K562 (cell line): ENCODE results near the gene CFAP20DC. TPM values are rescaled to one million over a fixed set of nuclear protein-coding genes. Genes with fewer than 3 reads are reported as not detected.

ENCODE experiments used
- ADNP ChIP-seq: fragments of 200-800 bp; sonication (Bioruptor generic); IDR thresholded peaks from 2 replicates; pipeline ENCODE4 v1.6.1; 2016; ENCODE audit warnings: missing genetic modification characterization, missing compliant biosample characterization
- ARID1B ChIP-seq: fragments of 450-650 bp; IDR thresholded peaks from 2 replicates; pipeline ENCODE4 v1.6.1; 2016; ENCODE audit warnings: antibody characterized with exemption, mild to moderate bottlenecking, inconsistent platforms
- BMI1 ChIP-seq: fragments of 150-350 bp; IDR thresholded peaks from 2 replicates; pipeline ENCODE4 v1.6.1; 2014; ENCODE audit warnings: low read length
- DLX4 ChIP-seq: fragments of 250-450 bp; sonication (Bioruptor Pico); IDR thresholded peaks from 2 replicates; pipeline ENCODE4 v1.6.1; 2021; ENCODE audit warnings: mild to moderate bottlenecking
- E2F5 ChIP-seq: sonication (generic); formaldehyde crosslinking; IDR thresholded peaks from 2 replicates; pipeline ENCODE4 v1.8.0; 2022; ENCODE audit warnings: mild to moderate bottlenecking, missing genetic modification reagents
- FOSL1 ChIP-seq: fragments of 200-800 bp; sonication (Bioruptor generic); conservative IDR thresholded peaks from 2 replicates; pipeline ENCODE4 v1.6.1; 2016; ENCODE audit warnings: missing genetic modification characterization, missing compliant biosample characterization
- GTF2F1 ChIP-seq: IDR thresholded peaks from 2 replicates; pipeline ENCODE4 v1.6.1; 2011; ENCODE audit warnings: low read depth, low read length, improper control_type of control experiment
- NFE2L1 ChIP-seq: fragments of 450-650 bp; IDR thresholded peaks from 2 replicates; pipeline ENCODE4 v1.6.1; 2016; ENCODE audit warnings: missing genetic modification characterization, low read depth, mild to moderate bottlenecking, missing compliant biosample characterization, moderate library complexity, borderline replicate concordance
- NR2C2 ChIP-seq, 2 experiments: fragments of 200-800 bp in 1 of 2; sonication (Bioruptor generic) in 1 of 2; sonication (generic) in 1 of 2; formaldehyde crosslinking in 1 of 2; IDR thresholded peaks; 2 replicates each; pipeline versions ENCODE4 v1.6.1 to v1.8.0; 2016 to 2022; ENCODE audit warnings: mild to moderate bottlenecking in 1 of 2, missing compliant biosample characterization in 1 of 2, missing genetic modification characterization in 1 of 2, missing genetic modification reagents in 1 of 2
- PTBP1 ChIP-seq: fragments of 200-400 bp; formaldehyde crosslinking; IDR thresholded peaks from 2 replicates; pipeline ENCODE4 v1.6.1; 2017; ENCODE audit warnings: low read depth, low read length
- SIRT6 ChIP-seq: IDR thresholded peaks from one replicate; pipeline ENCODE4 v1.6.1; 2012; ENCODE audit warnings: low read depth, mild to moderate bottlenecking, control low read depth, inconsistent platforms, low read length, moderate library complexity
- SRSF3 ChIP-seq: fragments of 200-400 bp; formaldehyde crosslinking; IDR thresholded peaks from 2 replicates; pipeline ENCODE4 v1.6.1; 2016; ENCODE audit warnings: mild to moderate bottlenecking, low read length, moderate library complexity; ENCODE audit not compliant: insufficient read depth
- ZNF165 ChIP-seq: fragments of 250-450 bp; sonication (Bioruptor Pico); IDR thresholded peaks from 2 replicates; pipeline ENCODE4 v1.4.0; 2020; ENCODE audit warnings: borderline replicate concordance
- ZNF274 ChIP-seq: IDR thresholded peaks from 2 replicates; pipeline ENCODE4 v1.6.1; 2011; ENCODE audit warnings: low read depth, mild to moderate bottlenecking, low read length, moderate library complexity, borderline replicate concordance
- ZNF280B ChIP-seq: fragments of 250-450 bp; sonication (Bioruptor Pico); IDR thresholded peaks from 2 replicates; pipeline ENCODE4 v1.5.1; 2021; ENCODE audit warnings: mild to moderate bottlenecking
- polyA plus RNA-seq, 8 experiments: library from polyadenylated mRNA; depleted of rRNA in 4 of 8; stranded (reverse) in 5 of 8; unstranded in 3 of 8; fragments of >200 nt; fragmentation: Nextera tagmentation in 2 of 8; fragmentation: Illumina TruSeq in 1 of 8; extraction: Ambion mirVana in 2 of 8; extraction: Trizol in 1 of 8; gene quantifications; 2 replicates each; pipeline versions ENCODE4 v1.2.1 to v1.2.3, GENCODE V29; 2011 to 2014; ENCODE audit warnings: inconsistent platforms in 1 of 8, missing spikeins in 1 of 8
- total RNA-seq, 7 experiments: library from RNA; depleted of rRNA in 6 of 7; stranded (reverse); fragments of >200 nt in 6 of 7; fragmentation: Illumina TruSeq in 2 of 7; extraction: Trizol in 2 of 7; gene quantifications; 2 replicates each; pipeline versions ENCODE4 v1.2.1 to v1.2.3, GENCODE V29; 2011 to 2021; ENCODE audit warnings: low replicate concordance in 1 of 7
- TF ChIP-seq, protein P1 (sequence below): sonication (generic); formaldehyde crosslinking; IDR thresholded peaks from 2 replicates; pipeline ENCODE4 v1.8.0; 2023; ENCODE audit warnings: missing genetic modification reagents, mild to moderate bottlenecking, borderline replicate concordance
- TF ChIP-seq, protein P2 (sequence below): fragments of 250-450 bp; sonication (Bioruptor Pico); IDR thresholded peaks from 2 replicates; pipeline ENCODE4 v1.4.0; 2020; ENCODE audit warnings: mild to moderate bottlenecking

The CFAP20DC gene
- total and polyA plus RNA-seq, 9 of the 15 experiments (the other 6 are each of a cell fraction or from before 2014, with no cell fraction given): 1.6 to 5.9 (median 4.6) TPM

DNA sequence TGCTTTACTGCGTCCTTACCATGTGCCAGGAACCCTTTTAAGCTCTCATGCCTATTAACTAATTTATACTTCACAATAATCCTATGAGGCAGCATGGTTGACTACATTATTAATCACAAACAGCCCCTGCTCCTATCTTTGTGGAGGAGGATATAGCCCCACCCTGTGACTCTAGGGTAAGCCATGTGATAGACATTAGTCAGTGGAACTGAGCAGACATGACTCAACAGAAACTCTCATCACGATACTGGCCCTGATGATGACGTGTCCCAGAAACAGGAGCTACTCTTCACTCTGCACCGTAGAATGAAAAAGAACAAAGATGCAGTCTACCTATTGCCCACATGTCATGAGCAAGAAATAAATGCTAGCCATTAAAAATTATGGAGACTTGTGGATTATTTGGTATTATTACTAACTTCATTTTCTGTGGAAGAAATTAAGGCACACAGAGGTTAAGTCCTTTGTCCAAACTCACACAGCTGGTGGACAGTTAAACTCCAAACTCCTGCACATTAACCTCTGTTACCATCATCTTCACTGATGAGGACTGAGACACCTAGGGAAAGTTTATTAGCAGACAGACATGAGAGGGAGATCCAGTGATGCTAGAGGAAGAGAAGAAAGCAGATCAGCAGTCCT, 51.2 kb downstream of the CFAP20DC start (continued):
- TF ChIP-seq, protein P1, sequence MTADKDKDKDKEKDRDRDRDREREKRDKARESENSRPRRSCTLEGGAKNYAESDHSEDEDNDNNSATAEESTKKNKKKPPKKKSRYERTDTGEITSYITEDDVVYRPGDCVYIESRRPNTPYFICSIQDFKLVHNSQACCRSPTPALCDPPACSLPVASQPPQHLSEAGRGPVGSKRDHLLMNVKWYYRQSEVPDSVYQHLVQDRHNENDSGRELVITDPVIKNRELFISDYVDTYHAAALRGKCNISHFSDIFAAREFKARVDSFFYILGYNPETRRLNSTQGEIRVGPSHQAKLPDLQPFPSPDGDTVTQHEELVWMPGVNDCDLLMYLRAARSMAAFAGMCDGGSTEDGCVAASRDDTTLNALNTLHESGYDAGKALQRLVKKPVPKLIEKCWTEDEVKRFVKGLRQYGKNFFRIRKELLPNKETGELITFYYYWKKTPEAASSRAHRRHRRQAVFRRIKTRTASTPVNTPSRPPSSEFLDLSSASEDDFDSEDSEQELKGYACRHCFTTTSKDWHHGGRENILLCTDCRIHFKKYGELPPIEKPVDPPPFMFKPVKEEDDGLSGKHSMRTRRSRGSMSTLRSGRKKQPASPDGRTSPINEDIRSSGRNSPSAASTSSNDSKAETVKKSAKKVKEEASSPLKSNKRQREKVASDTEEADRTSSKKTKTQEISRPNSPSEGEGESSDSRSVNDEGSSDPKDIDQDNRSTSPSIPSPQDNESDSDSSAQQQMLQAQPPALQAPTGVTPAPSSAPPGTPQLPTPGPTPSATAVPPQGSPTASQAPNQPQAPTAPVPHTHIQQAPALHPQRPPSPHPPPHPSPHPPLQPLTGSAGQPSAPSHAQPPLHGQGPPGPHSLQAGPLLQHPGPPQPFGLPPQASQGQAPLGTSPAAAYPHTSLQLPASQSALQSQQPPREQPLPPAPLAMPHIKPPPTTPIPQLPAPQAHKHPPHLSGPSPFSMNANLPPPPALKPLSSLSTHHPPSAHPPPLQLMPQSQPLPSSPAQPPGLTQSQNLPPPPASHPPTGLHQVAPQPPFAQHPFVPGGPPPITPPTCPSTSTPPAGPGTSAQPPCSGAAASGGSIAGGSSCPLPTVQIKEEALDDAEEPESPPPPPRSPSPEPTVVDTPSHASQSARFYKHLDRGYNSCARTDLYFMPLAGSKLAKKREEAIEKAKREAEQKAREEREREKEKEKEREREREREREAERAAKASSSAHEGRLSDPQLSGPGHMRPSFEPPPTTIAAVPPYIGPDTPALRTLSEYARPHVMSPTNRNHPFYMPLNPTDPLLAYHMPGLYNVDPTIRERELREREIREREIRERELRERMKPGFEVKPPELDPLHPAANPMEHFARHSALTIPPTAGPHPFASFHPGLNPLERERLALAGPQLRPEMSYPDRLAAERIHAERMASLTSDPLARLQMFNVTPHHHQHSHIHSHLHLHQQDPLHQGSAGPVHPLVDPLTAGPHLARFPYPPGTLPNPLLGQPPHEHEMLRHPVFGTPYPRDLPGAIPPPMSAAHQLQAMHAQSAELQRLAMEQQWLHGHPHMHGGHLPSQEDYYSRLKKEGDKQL (CRISPR knock-in tag): no peak
- TF ChIP-seq ZNF274 (no peak), ARID1B (peak; percentile 76), PTBP1 (no peak), DLX4 (CRISPR knock-in tag) (no peak), GTF2F1 (no peak), FOSL1 (peak; percentile 95), BMI1 (no peak), NR2C2 (CRISPR knock-in tag; IDR thresholded peaks at IDR 0.05) (no peak), NR2C2 (tag; IDR thresholded peaks at IDR 0.05) (peak; percentile 46; the same call in 1 of the 2 replicates), SIRT6 (no peak), ADNP (tag) (no peak), E2F5 (CRISPR knock-in tag) (no peak), ZNF165 (CRISPR knock-in tag) (no peak), SRSF3 (no peak), ZNF280B (CRISPR knock-in tag) (no peak), NFE2L1 (peak; percentile 66; the same call in 1 of the 2 replicates)
- TF ChIP-seq, protein P2, sequence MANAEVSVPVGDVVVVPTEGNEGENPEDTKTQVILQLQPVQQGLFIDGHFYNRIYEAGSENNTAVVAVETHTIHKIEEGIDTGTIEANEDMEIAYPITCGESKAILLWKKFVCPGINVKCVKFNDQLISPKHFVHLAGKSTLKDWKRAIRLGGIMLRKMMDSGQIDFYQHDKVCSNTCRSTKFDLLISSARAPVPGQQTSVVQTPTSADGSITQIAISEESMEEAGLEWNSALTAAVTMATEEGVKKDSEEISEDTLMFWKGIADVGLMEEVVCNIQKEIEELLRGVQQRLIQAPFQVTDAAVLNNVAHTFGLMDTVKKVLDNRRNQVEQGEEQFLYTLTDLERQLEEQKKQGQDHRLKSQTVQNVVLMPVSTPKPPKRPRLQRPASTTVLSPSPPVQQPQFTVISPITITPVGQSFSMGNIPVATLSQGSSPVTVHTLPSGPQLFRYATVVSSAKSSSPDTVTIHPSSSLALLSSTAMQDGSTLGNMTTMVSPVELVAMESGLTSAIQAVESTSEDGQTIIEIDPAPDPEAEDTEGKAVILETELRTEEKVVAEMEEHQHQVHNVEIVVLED (CRISPR knock-in tag): no peak
